ENCODE data around the gene RNF135.
"Not testable (repeated sequence)": the region's sequence is repeated elsewhere in the genome, so short reads cannot be mapped to it uniquely, and the experiment has no call there.

RNF135 gene

GRCh38 chr17:30954046-30954830 is 16.6 kb upstream of the RNF135 start:
- no peak for DNase-seq (ENCODE audit: low read depth in 2 of 2)

- DNase-seq (ENCODE audit: low read depth in 2 of 2) = no peak
Measured at GRCh38 chr17:30956764-30957374, 14.0 kb upstream of the RNF135 start.

GRCh38 chr17:30957741-30958140 is 13.1 kb upstream of the RNF135 start:
- no peak for DNase-seq (ENCODE audit: low read depth in 2 of 2)

DNA sequence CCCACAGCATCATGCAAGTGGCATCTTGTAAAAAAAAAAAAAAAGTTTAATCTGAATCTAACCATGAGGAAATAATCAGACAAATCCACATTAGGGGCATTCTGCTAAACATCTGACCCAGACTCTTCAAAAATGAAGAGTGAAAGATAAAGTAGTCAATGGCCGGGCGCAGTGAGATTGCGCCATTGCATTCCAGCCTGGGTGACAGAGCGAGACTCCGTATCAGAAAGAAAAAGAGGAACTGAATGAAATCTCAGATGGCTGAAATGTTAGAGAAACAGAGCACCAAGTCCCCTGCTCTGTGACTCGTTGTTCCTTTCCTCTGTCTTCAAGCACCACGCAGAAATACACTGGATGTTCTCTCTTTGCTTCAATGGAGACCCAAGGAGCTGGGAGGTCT is 12.7 kb upstream of the RNF135 start:
- DNase-seq (ENCODE audit: low read depth in 2 of 2) = no peak

DNA sequence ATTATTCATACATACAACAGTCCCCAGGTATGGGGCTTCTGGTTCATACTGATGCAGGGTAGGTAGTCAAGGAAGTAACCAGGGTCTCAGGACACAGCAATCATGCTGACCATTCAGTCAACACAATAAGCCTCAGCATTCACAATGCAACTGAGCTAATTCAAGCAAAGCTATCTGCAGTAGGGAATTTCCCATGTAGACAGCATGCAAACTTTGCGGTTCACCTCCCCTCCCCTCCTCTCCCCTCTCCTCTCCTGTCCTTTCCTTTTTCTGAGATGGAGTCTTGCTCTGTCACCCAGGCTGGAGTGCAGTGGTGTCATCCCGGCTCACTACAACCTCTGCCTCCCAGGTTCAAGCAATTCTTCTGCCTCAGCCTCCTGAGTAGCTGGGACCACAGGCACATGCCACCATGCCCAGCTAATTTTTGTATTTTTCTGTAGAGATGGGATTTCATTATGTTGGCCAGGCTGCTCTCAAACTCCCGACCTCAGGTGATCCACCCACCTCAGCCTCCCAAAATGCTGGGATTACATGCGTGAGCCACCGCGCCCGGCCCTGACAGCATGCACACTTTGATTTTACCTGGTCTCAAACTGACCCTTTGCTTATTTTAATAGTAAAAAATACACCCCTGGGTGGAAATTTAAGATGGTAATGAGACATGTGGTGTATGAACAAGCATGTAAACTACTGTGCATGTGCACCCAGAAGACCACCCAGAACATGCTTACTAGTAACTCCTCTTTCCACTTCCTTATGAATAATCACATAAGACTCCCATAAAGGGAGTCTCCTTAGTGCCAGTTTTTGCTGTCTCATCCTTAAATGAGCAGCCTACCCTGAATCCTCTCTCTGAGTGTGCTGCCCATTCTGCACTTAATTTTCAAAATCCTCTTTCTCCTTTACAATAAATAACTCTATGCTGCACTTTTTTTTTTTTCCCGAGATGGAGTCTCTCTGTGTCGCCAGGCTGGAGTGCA is 9.3 kb upstream of the RNF135 start:
- DNase-seq (ENCODE audit: low read depth in 2 of 2) = no peak

DNA sequence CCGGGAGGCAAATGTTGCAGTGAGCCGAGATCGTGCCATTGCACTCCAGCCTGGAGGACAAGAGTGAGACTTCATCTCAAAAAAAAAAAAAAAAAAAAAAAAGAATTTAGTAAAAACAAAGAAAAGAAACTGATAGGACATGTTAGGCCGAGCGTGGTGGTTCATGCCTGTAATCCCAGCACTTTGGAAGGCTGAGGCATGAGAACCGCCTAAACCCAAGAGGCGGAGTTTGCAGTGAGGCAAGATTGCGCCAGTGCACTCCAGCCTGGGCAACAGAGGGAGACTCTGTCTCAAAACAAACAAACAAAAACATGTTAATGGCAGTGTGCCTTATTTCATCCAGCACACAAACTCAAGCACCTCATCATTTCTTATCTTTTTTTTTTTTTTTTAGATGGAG is 6.5 kb upstream of the RNF135 start:
- DNase-seq (ENCODE audit: low read depth in 2 of 2) = not testable (repeated sequence)

- no peak for DNase-seq (ENCODE audit: low read depth in 2 of 2)
Measured at GRCh38 chr17:30964876-30965275, 6.0 kb upstream of the RNF135 start.

- no peak for DNase-seq (ENCODE audit: low read depth in 2 of 2)
Measured at GRCh38 chr17:30965686-30966085, 5.2 kb upstream of the RNF135 start.

- not testable (repeated sequence) for DNase-seq (ENCODE audit: low read depth in 2 of 2)
Measured at GRCh38 chr17:30967911-30968310, 2.9 kb upstream of the RNF135 start.

GRCh38 chr17:30969989-30970830 is 629 bp upstream of the RNF135 start:
- DNase-seq (ENCODE audit: low read depth in 2 of 2) = no peak

GRCh38 chr17:30975042-30975820 is 4.4 kb downstream of the RNF135 start:
- DNase-seq (ENCODE audit: low read depth in 2 of 2) = no peak

- not testable (repeated sequence) for DNase-seq (ENCODE audit: low read depth in 2 of 2)
Measured at GRCh38 chr17:30979919-30980318, 9.1 kb downstream of the RNF135 start.

DNA sequence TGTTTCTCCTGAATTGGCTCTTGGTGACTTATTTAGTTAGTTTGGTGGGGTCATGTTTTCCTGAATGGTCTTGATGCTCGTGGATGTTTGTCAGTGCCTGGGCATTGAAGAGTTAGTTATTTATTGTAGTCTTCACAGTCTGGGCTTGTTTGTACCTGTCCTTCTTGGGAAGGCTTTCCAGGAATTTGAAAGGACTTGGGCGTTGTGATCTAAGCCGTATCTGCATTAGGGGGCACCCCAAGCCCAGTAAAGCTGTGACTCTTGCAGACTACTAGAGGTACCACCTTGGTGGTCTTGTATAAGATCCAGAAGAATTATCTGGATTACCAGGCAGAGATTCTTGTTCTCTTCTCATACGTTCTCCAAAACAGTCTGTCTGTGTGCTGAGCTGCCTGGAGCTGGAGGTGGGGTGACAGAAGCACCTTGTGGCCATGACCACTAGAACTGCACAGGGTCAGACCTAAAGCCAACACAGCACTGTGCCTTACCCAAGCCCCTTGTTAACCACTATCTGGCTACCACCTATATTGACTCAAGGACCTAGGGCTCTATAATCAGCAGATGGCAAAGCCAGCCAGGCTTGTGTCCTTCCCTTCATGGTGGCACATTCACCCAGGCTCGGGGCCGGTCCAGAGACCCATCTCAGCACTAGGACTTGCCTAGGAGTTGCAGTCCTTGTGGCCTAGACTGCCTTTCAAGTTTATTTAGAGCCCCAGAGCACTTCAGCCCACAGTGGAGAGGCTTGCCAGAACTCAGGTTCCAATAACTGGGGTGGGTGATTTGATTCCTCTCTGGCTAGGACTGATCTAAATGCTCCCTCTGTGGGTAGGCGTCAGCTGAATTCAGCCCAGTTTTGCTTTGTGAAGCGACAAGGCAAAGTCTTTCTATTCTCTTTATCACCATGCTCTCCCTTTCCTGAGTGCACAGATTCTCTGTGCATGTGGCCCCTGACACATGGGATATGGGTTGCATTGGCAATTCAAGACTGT is 11.0 kb downstream of the RNF135 start:
- no peak for DNase-seq (ENCODE audit: low read depth in 2 of 2)

DNA sequence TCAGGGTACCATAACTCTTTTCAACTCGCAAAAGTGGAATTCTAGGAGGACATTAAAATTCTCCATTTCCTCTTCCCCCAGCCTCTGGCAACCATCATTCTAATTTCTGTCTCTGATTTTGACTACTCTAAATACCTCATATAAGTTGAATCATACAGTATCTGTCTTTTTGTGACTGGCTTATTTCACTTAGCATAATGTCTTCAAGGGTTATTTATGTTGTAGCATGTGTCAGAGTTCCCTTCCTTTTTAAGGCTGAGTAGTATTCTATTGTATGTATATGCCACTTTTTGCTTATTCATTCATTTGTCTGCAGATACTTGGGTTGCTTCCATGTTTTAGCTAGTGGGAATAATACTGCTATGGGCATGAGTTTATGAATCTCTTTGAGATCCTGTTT is 12.0 kb downstream of the RNF135 start:
- no peak for DNase-seq (ENCODE audit: low read depth in 2 of 2)

- DNase-seq (ENCODE audit: low read depth in 2 of 2) = no peak
Measured at GRCh38 chr17:30990458-30990857, 19.6 kb downstream of the RNF135 start.

DNA sequence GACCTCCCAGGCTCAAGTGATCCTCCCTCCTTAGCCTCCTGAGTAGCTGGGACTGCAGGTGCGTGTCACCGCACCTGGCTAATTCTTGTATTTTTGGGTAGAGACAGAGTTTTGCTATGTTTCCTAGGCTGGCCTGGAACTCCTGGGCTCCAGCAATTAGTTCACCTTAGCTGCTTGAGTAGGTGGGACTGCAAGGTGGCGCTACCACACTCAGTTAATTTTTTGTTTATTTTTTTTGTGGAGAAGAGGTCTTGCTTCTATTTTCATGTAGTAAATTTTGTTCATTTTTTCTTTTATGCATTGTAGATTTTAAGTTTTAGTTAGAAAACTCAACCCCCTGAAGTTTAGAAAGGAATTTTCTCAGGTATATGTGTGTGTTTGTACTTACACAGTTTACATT is 21.7 kb downstream of the RNF135 start:
- DNase-seq (ENCODE audit: low read depth in 2 of 2) = no peak

- no peak for DNase-seq (ENCODE audit: low read depth in 2 of 2)
Measured at GRCh38 chr17:30995347-30995746, 24.5 kb downstream of the RNF135 start.

DNA sequence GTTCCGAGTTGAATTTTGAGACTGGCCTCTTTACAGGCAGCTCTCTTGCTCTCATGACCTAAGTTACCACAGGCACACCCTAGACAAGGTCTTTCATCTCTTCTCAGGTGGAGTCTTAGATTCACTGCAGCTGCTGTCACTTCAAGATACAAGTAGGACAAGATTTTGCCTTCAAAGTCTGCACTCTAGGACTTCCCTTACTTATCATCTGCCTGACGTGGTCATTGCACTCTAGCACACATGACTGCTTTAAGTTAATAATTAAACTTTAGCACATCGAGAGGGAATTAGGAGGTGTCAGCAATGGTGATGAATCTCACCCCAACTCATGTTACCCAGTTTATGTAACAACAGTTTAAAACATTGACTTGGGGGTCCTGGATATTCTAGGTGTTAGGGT is 25.6 kb downstream of the RNF135 start:
- no peak for DNase-seq (ENCODE audit: low read depth in 2 of 2)

DNA sequence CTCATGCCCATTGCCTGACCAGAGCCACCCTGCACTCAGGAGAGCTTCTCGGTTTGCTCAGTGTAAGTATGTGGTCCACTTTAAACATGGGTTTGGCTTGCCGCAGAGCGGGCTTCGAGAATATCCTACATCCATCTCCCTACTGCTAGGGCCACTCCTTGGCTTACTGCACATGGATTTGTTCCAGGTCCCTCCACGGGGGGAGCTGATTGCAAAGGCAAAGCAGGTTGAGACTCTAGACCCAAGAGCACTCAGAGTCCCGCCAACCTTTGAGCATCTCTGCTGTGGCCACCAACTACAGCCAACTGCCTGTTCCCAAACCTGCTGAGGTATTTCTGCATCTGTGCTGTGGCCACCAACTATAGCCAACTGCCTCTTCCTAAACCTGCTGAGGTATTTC is 26.4 kb downstream of the RNF135 start:
- no peak for DNase-seq (ENCODE audit: low read depth in 2 of 2)

Data from stimulated activated CD8-positive, alpha-beta memory T cell treated with anti-CD3 and anti-CD28 coated beads, Interleukin-7, amount 100 ng/mL, for 4 hours (primary cell).